RWPE2 (cell line): ENCODE data around the gene HMGXB4.

ENCODE experiments used
- ATAC-seq: fragments of 200-7000 bp; cut with Tn5 transposase; 3 replicates; pipeline ENCODE4 v1.9.1; 2021; ENCODE audit warnings: low read depth
- DNase-seq: peaks from one replicate; pipeline ENCODE4 v3.0.0-alpha.2; 2020; ENCODE audit warnings: low spot score
- H3K27ac ChIP-seq: fragments of 450-650 bp; 2 replicates; pipeline ENCODE4 v1.5.1; 2017; ENCODE audit warnings: mild to moderate bottlenecking; ENCODE audit not compliant: poor library complexity, severe bottlenecking
- H3K27me3 ChIP-seq: fragments of 250-450 bp; sonication (Bioruptor Pico); 2 replicates; pipeline ENCODE4 v1.5.1; 2021; ENCODE audit warnings: mild to moderate bottlenecking, moderate library complexity; ENCODE audit not compliant: insufficient read depth, poor library complexity, severe bottlenecking
- H3K36me3 ChIP-seq: fragments of 250-450 bp; sonication (Bioruptor Pico); 2 replicates; pipeline ENCODE4 v1.5.1; 2020; ENCODE audit warnings: low read depth, mild to moderate bottlenecking, moderate library complexity
- H3K4me1 ChIP-seq: fragments of 250-450 bp; sonication (Bioruptor Pico); 2 replicates; pipeline ENCODE4 v1.5.1; 2021; ENCODE audit warnings: mild to moderate bottlenecking, moderate library complexity; ENCODE audit not compliant: insufficient read depth, poor library complexity, severe bottlenecking
- H3K4me3 ChIP-seq: fragments of 250-450 bp; sonication (Bioruptor Pico); 2 replicates; pipeline ENCODE4 v1.5.1; 2021; ENCODE audit warnings: mild to moderate bottlenecking, moderate library complexity; ENCODE audit not compliant: severe bottlenecking
- H3K9me3 ChIP-seq: fragments of 250-450 bp; sonication (Bioruptor Pico); 2 replicates; pipeline ENCODE4 v1.5.1; 2021; ENCODE audit warnings: mild to moderate bottlenecking, moderate library complexity; ENCODE audit not compliant: severe bottlenecking
- CTCF ChIP-seq: fragments of 450-650 bp; IDR thresholded peaks from one replicate; pipeline ENCODE4 v1.5.1; 2017; ENCODE audit warnings: mild to moderate bottlenecking, moderate library complexity; ENCODE audit not compliant: poor library complexity, severe bottlenecking

The HMGXB4 gene

GRCh38 chr22:35315855-35316745 is 58.8 kb downstream of the HMGXB4 start:
- no peak for TF ChIP-seq CTCF
- Histone ChIP-seq H3K36me3 (no peaks in the 10 kb centered on the region), H3K27ac (no peak overlapping the region), H3K9me3 (peaks cover 3% of the 10 kb centered on the region), H3K27me3 (no peaks in the 10 kb centered on the region), H3K4me3 (no peak overlapping the region), H3K4me1 (peaks cover 19% of the 10 kb centered on the region)
- peak; percentile 35 for DNase-seq
- ATAC-seq, result no peak

- Histone ChIP-seq H3K27me3 (no peaks in the 10 kb centered on the region), H3K36me3 (no peaks in the 10 kb centered on the region), H3K4me1 (peaks cover 18% of the 10 kb centered on the region), H3K27ac (no peak overlapping the region), H3K4me3 (no peak overlapping the region), H3K9me3 (peaks cover 2% of the 10 kb centered on the region)
- no peak for DNase-seq
- no peak for TF ChIP-seq CTCF
- no peak for ATAC-seq
Observed at GRCh38 chr22:35316751-35317150, 59.5 kb downstream of the HMGXB4 start.

GRCh38 chr22:35317680-35318290 is 60.5 kb downstream of the HMGXB4 start:
- DNase-seq (peak; percentile 41), ATAC-seq (no peak)
- H3K4me1 ChIP-seq, result peaks cover 9% of the 10 kb centered on the region
- H3K27ac ChIP-seq, result no peak overlapping the region
- no peak overlapping the region for H3K4me3 ChIP-seq
- H3K9me3 ChIP-seq, result no peaks in the 10 kb centered on the region
- no peaks in the 10 kb centered on the region for H3K36me3 ChIP-seq
- no peaks in the 10 kb centered on the region for H3K27me3 ChIP-seq
- TF ChIP-seq CTCF, result no peak

GRCh38 chr22:35318346-35319215 is 61.3 kb downstream of the HMGXB4 start:
- H3K4me1 ChIP-seq, result peaks cover under 1% of the 10 kb centered on the region
- H3K27ac ChIP-seq, result no peak overlapping the region
- H3K4me3 ChIP-seq, result no peak overlapping the region
- no peaks in the 10 kb centered on the region for H3K27me3 ChIP-seq
- 0 out of 2 replicates have a peak, but pooled peaks cover under 1% of the 10 kb centered on the region for H3K36me3 ChIP-seq
- DNase-seq (peak; percentile 24), ATAC-seq (no peak; the same call in 2 of the 3 replicates)
- no peaks in the 10 kb centered on the region for H3K9me3 ChIP-seq
- TF ChIP-seq CTCF, result no peak
